DMS 273 treated with DMSO at 0.1 percent for 48 hours (cell line): ENCODE results near the gene AVPR2.

Experiments
- DNase-seq: peaks from one replicate; lab custom pipeline; 2025; lab: John Stamatoyannopoulos, UW

The AVPR2 gene

GRCh38 chrX:153885968-153886903, 18.2 kb upstream of the AVPR2 start, which contains the start of gene L1CAM:
TSS of gene L1CAM (minus strand) at chrX:153886173. CDS start at chrX:153875836, 10,337 bp downstream.
- DNase-seq: no peak

- no peak for DNase-seq
Measured at GRCh38 chrX:153886915-153887314, 17.6 kb upstream of the AVPR2 start.

- DNase-seq: no peak
Measured at GRCh38 chrX:153887385-153887784, 17.1 kb upstream of the AVPR2 start.

- no peak for DNase-seq
Measured at GRCh38 chrX:153888344-153888743, 16.1 kb upstream of the AVPR2 start.

GRCh38 chrX:153889123-153889522, 15.3 kb upstream of the AVPR2 start:
- DNase-seq: no peak

GRCh38 chrX:153897899-153898298, 6.6 kb upstream of the AVPR2 start:
- DNase-seq: peak; percentile 86

- peak; percentile 94 for DNase-seq
Measured at GRCh38 chrX:153900831-153901752, 3.4 kb upstream of the AVPR2 start.

- no peak for DNase-seq
Measured at GRCh38 chrX:153901753-153902140, 2.7 kb upstream of the AVPR2 start.

GRCh38 chrX:153902385-153902784, 2.1 kb upstream of the AVPR2 start:
- DNase-seq: peak; percentile 58

- DNase-seq: no peak
Measured at GRCh38 chrX:153903238-153903980, 1.1 kb upstream of the AVPR2 start.

GRCh38 chrX:153905481-153906095, 1.1 kb downstream of the AVPR2 start:
- DNase-seq: peak; percentile 48

GRCh38 chrX:153906126-153906917, 1.8 kb downstream of the AVPR2 start:
- no peak for DNase-seq

- no peak for DNase-seq
Measured at GRCh38 chrX:153907456-153907855, 3.0 kb downstream of the AVPR2 start.

- DNase-seq: no peak
Measured at GRCh38 chrX:153908219-153908860, 3.9 kb downstream of the AVPR2 start.

GRCh38 chrX:153909024-153909979, 4.8 kb downstream of the AVPR2 start:
- no peak for DNase-seq

- DNase-seq: no peak
Measured at GRCh38 chrX:153909980-153910360, 5.5 kb downstream of the AVPR2 start.

GRCh38 chrX:153910446-153910845, 6.0 kb downstream of the AVPR2 start:
- DNase-seq: no peak

- DNase-seq: no peak
Measured at GRCh38 chrX:153911798-153912197, 7.3 kb downstream of the AVPR2 start.

GRCh38 chrX:153913211-153913610, 8.7 kb downstream of the AVPR2 start:
- DNase-seq: no peak
